Activated gamma-delta T cell treated with anti-CD3 and anti-CD28 coated beads, Interleukin-2, amount 50 U/mL, for 16 hours (primary cell): ENCODE measurements around the gene GFAP.
"Not testable (repeated sequence)": the region's sequence is repeated elsewhere in the genome, so short reads cannot be mapped to it uniquely, and the experiment has no call there.

Experiments
- DNase-seq: peaks from one replicate; pipeline ENCODE4 v3.0.0-alpha.2; 2020; ENCODE audit warnings: low read depth

Gene GFAP

GRCh38 chr17:44915321-44915726, at the start of gene GFAP:
GFAP (minus strand) TSS chr17:44915500; CDS start chr17:44915486, 14 bp downstream.
- DNase-seq: no peak

- DNase-seq: no peak
These were observed 46.6 kb upstream of the GFAP start for GRCh38 chr17:44961921-44962350.

GRCh38 chr17:44960691-44961090, 45.4 kb upstream of the GFAP start:
- DNase-seq: no peak

GRCh38 chr17:44959821-44960531, 44.7 kb upstream of the GFAP start:
- no peak for DNase-seq

GRCh38 chr17:44956998-44957981, 42.0 kb upstream of the GFAP start:
- no peak for DNase-seq

- DNase-seq: no peak
These were observed 40.5 kb upstream of the GFAP start for GRCh38 chr17:44955674-44956425.

- DNase-seq: no peak
These were observed 37.7 kb upstream of the GFAP start for GRCh38 chr17:44952946-44953475.

GRCh38 chr17:44948315-44948795, 33.1 kb upstream of the GFAP start:
- DNase-seq: no peak

GRCh38 chr17:44947461-44948314, 32.4 kb upstream of the GFAP start, which contains the start of gene KIF18B:
KIF18B (minus strand) TSS chr17:44947773; CDS start chr17:44936344, 11,429 bp downstream.
- peak; percentile 77 for DNase-seq

- DNase-seq: not testable (repeated sequence)
These were observed 30.4 kb upstream of the GFAP start for GRCh38 chr17:44945652-44946051.

GRCh38 chr17:44942456-44942855, 27.2 kb upstream of the GFAP start:
- DNase-seq: no peak

GRCh38 chr17:44941712-44942331, 26.5 kb upstream of the GFAP start:
- no peak for DNase-seq

- no peak for DNase-seq
These were observed 25.5 kb upstream of the GFAP start for GRCh38 chr17:44940768-44941167.

GRCh38 chr17:44940317-44940716, 25.0 kb upstream of the GFAP start:
- DNase-seq: no peak

- DNase-seq: no peak
These were observed 19.8 kb upstream of the GFAP start for GRCh38 chr17:44935116-44935515.

GRCh38 chr17:44934745-44935105, 19.4 kb upstream of the GFAP start:
- DNase-seq: no peak

- no peak for DNase-seq
These were observed 18.8 kb upstream of the GFAP start for GRCh38 chr17:44933824-44934744.

GRCh38 chr17:44932787-44933097, 17.4 kb upstream of the GFAP start:
- DNase-seq: no peak

GRCh38 chr17:44932096-44932786, 16.9 kb upstream of the GFAP start:
- no peak for DNase-seq
